Upper lobe of left lung (tissue), 4 donors: ENCODE data around the gene TEX44.

Source experiments
- CTCF ChIP-seq, 6 experiments: fragments of 450-650 bp in 4 of 6; fragments of 200-600 bp in 2 of 6; sonication (generic) in 2 of 6; IDR thresholded peaks; one replicate each; pipeline ENCODE4 v1.5.1; 2016 to 2019; ENCODE audit warnings: antibody characterized with exemption in 6 of 6
- EP300 ChIP-seq, 4 donors: sonication (generic); formaldehyde crosslinking; IDR thresholded peaks; one replicate each; pipeline ENCODE4 v1.5.1; 2017; ENCODE audit warnings: antibody characterized with exemption in 4 of 4, control low read depth in 2 of 4
- POLR2A ChIP-seq, 4 donors: fragments of 450-650 bp; IDR thresholded peaks; one replicate each; pipeline ENCODE4 v1.5.1; 2016 to 2017; ENCODE audit warnings: antibody characterized with exemption in 4 of 4, mild to moderate bottlenecking in 2 of 4
- POLR2AphosphoS5 ChIP-seq, 2 donors: sonication (generic); formaldehyde crosslinking; IDR thresholded peaks; one replicate each; pipeline ENCODE4 v1.5.1; 2017; ENCODE audit warnings: antibody characterized with exemption in 2 of 2

- TF ChIP-seq POLR2A (IDR thresholded peaks at IDR 0.05) (no peak), CTCF (IDR thresholded peaks at IDR 0.05) (no peak), POLR2AphosphoS5 (IDR thresholded peaks at IDR 0.05) (no peak), EP300 (IDR thresholded peaks at IDR 0.05) (no peak)
These were observed 19.4 kb downstream of the TEX44 start for GRCh38 chr2:231612109-231612455.
